22Rv1 (cell line): Measurements from ENCODE around the gene GAK.

Source experiments
- CTCF ChIP-seq: fragments of 450-650 bp; IDR thresholded peaks from 2 replicates; pipeline ENCODE4 v1.5.1; 2017; ENCODE audit warnings: mild to moderate bottlenecking
- ZFX ChIP-seq: fragments of 450-650 bp; IDR thresholded peaks from 2 replicates; pipeline ENCODE4 v1.6.1; 2017; ENCODE audit warnings: antibody characterized with exemption, borderline replicate concordance

- no peak for TF ChIP-seq CTCF
- no peak for TF ChIP-seq ZFX
Observed at GRCh38 chr4:958314-958665, 26.2 kb upstream of the GAK start.
